Stimulated activated naive CD4-positive, alpha-beta T cell (primary cell): Measurements from ENCODE around the gene TBC1D24.
"Not testable (repeated sequence)": the region's sequence is repeated elsewhere in the genome, so short reads cannot be mapped to it uniquely, and the experiment has no call there.

Source experiments
- DNase-seq, 6 experiments: peaks; one replicate each; lab custom pipeline; 2025; lab: John Stamatoyannopoulos, UW

The TBC1D24 gene

DNA sequence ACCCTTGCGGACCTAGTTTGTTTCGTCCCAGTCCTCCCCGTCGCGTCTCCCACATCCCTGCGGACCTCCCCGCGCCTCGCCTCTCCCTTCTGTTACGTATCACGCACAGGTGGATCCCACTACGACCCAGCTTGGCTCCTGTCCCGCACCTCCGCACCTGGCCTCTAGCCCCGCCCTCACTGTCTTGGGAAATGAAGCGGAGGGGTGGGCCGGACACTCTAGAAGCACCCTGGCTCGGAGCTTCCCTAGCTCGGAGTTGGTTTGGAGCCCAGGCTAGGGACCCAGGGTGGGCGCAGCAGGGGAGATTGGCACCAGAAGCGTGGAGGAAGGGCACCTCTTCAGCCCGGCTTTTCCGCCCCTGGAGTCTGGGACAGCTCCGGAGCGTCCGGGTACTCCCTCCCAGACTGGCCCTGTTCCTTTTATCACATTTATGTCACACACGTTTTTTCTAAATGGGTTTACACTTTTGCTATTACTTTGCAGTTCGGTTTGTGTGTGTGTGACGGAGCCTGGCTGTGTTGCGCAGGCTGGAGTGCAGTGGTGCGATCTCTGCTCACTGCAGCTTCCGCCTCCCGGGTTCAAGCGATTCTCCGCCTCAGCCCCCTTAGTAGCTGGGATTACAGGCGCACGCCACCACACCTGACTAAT is 57.7 kb downstream of the TBC1D24 start:
- DNase-seq, result peak; percentile 52 to 86 (median 72)

- DNase-seq, result not testable (repeated sequence)
Measured at GRCh38 chr16:2533142-2533755, 58.3 kb downstream of the TBC1D24 start.

DNA sequence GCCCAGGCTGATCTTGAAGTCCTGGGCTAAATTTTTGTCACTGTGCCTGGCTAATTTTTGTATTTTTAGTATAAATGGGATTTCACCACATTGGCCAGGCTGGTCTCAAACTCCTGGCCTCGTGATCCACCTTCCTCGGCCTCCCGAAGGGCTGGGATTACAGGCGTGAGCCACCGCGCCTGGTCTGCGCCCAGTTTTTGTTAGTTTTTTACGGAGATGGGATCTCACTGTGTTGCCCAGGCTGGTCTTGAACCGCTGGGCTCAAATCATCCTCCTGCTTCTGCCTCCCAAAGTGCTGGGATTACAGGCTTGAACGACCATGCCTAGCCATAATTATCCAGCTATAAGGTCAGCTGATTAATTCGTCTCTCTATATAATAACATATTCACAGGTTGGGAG is 59.0 kb downstream of the TBC1D24 start:
- DNase-seq, result no peak

GRCh38 chr16:2534335-2534734 is 59.4 kb downstream of the TBC1D24 start:
- not testable (repeated sequence) for DNase-seq

DNA sequence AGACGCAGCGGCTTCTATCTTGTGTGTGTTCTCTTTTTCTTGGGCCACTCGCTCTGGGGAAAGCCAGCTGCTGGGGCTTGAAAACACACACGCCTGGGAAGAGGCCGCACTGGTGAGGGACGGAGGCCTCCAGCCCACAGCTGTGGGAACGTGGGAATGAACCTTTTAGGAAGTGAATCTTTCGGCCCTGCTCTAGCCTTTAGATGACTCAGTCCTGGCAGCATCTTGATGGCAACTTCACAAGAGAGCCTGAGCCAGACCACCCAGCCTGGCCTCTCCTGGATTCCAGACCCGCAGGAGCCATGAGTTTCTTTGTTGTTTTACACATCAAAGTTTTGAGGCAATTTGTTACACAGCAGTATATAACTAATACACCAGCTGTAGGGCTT is 60.7 kb downstream of the TBC1D24 start:
- DNase-seq, result no peak

DNA sequence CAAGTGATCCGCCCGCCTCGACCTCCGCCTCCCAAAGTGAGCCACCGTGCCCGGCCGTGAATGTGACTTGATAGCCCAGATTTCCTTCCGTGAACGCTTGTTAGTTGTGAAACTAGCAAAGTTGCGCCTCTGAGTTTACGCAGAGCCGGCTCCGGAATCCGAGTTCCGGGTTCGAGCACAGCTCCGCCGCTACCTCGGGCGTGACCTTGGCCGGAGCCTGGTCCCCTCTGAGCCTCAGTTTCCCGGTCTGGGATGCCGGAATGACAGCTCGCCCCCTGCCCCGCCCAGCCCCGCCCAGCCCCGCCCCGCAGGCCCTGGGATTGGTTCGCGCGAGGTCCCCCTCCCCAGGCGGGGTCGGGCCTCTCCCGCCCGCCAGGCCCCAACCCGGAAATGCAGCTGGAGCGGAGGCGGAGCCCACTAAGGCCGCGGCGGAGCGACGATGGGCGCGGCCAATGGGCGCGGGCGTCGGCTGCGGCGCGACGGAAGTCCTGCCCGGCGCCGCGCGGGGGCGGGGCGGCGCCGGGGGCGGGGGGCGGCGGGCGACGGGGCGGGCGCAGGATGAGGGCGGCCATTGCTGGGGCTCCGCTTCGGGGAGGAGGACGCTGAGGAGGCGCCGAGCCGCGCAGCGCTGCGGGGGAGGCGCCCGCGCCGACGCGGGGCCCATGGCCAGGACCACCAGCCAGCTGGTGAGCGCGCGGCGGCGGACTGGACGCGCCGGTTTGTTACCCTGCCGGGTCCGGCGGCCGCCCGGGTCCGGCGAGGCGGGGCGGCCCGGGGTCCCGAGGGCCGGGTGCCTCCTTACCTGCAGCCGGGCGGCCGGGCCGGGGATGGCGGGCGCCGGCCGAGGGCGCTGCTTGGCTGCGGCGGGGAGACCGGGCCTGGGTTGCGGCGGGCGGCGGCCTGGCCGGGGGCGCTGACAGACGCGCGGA is 62.8 kb downstream of the TBC1D24 start, which contains the start of gene PDPK1:
PDPK1 (plus strand) TSS at position 571 of the 929 bp plus-strand sequence; CDS start at position 663, 92 bp downstream.
- peak; percentile 88 to 95 (median 92) for DNase-seq

DNA sequence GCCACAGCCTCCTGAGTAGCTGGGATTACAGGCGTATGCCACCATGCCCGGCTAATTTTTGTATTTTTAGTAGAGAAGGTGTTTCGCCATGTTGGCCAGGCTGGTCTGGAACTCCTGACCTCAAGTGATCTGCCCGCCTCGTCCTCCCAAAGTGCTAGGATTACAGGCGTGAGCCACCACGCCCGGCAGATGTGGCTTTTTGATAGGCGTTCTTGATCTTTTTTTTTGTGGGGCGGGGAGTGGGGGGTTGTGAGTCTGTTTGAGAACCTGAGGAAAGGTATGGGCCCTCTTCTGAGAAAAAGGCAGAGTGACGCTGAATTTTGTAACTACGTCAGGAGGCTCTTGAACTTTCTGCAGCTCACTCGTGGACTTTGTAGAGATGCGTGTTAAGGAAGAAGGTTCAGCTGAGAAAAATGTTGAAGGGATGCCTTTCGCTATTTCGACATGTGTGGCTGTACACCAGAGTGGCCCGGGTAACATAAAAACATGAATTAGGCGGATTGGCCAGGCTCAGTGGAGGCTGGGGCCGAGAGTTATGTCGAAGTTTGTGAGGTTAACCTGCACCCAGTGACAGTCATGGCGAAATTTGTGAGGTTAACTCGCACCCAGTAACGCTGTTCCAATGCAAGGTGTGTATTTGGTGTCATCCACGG is 64.4 kb downstream of the TBC1D24 start:
- DNase-seq, result not testable (repeated sequence)

DNA sequence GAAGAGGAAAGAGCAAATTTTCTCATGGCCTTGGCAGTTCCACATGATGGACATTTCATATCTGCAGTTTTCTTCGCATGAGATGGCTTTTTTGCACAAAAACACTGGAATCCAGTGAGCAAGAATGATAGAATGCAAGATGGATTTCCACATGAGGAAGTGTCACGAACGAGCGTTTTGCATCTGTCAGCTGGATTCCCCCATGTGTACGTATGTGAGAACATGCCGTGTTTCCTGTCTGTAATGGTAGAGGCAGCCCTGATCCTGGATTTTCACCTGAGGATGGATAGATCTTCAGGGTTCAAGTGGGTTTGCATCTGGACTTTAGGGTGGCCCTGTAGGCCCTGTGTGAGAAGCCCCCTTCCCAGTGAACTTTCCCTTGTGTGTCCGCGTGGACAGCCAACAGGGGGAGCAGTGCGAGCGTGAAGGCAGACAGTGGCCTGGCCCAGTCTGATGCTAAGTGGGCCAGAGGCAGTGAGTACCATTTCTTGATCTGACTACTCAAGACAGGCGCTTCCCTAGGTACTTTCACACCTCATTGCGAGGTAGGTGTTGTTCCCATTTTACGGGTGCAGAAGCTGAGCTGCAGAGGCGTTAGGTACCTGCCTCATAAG is 65.0 kb downstream of the TBC1D24 start:
- not testable (repeated sequence) for DNase-seq

- not testable (repeated sequence) for DNase-seq
Measured at GRCh38 chr16:2540912-2541311, 66.0 kb downstream of the TBC1D24 start.

- not testable (repeated sequence) for DNase-seq
Measured at GRCh38 chr16:2541409-2541808, 66.5 kb downstream of the TBC1D24 start.

DNA sequence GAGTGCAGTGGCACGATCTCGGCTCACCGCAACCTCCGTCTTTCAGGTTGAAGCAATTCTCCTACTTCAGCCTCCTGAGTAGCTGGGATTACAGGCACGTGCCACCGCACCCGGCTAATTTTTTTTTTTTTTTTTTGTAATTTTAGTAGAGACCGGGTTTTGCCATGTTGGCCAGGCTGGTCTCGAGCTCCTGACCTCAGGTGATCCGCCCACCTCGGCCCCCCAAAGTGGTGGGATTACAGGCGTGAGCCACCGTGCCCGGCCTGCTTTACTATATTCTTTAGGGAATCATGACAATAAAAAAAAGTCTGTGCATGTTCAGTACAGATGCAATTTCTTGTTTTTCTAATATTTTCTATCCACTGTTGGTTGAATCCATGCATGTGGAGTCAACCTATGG is 68.8 kb downstream of the TBC1D24 start:
- not testable (repeated sequence) for DNase-seq

- not testable (repeated sequence) for DNase-seq
Measured at GRCh38 chr16:2550283-2550878, 75.5 kb downstream of the TBC1D24 start.

GRCh38 chr16:2551420-2551889 is 76.5 kb downstream of the TBC1D24 start:
- DNase-seq, result not testable (repeated sequence)

- not testable (repeated sequence) for DNase-seq
Measured at GRCh38 chr16:2554709-2555425, 79.9 kb downstream of the TBC1D24 start.
